ENCODE results near the gene EVI5. TPM values are rescaled to one million over a fixed set of nuclear protein-coding genes. Genes with fewer than 3 reads are reported as not detected.
"Not testable (repeated sequence)": the region's sequence is repeated elsewhere in the genome, so short reads cannot be mapped to it uniquely, and the experiment has no call there.

EVI5 gene
- total RNA-seq, 1 experiment from 2014 or later, result 38.2 TPM

DNA sequence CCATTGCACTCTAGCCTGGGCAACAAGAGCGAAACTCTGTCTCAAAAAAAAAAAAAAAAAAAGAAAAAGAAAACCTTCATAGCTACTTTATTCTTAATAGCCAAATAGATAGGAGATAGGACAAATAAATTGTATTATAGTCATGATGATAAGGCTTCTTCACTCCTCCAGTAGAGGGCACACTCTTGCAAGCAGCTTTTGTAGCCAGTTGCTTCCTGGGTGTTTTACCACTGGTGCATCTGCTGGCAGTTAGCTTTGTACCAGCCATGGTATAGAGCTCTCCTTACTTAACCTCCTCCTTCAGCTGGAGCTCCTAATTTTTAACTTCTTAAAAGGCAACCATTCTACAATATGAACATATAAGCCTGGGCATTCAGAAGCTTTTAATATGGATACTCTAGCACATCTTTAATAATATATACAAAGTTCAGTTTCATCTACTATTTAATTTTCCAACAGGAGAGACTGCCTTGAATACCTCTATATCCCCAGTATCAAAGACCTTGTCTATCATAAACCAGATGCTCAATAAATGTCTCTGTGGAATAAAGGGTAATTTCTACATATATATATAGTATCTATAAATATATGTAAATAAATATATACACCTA lies 35.8 kb downstream of the EVI5 start:
- ATAC-seq, result peak; percentile 66
- Histone ChIP-seq H3K9me2 (replicated peaks; ENCODE audit: low read length) (no peaks in the 10 kb centered on the region), H3F3A (ENCODE audit: low read length, unreplicated experiment) (no peaks in the 10 kb centered on the region), H2AFZ (ENCODE audit: low read length) (no peak overlapping the region), H3K79me2 (ENCODE audit: low read length) (peaks cover 21% of the 10 kb centered on the region), H3K9ac (ENCODE audit: low read length) (no peak overlapping the region), H3K4me3 (ENCODE audit: low read length) (no peak overlapping the region), H3K9me3 (ENCODE audit: low read length) (no peaks in the 10 kb centered on the region), H3K4me2 (ENCODE audit: low read length) (no peak overlapping the region), H3K27ac (ENCODE audit: low read length) (no peak overlapping the region), H3K36me3 (ENCODE audit: low read depth, low read length) (no peaks in the 10 kb centered on the region), H4K20me1 (ENCODE audit: low read length) (no peaks in the 10 kb centered on the region; the same call in 1 of the 2 replicates), H3K4me1 (ENCODE audit: insufficient read depth, low read length) (peaks cover 16% of the 10 kb centered on the region), H3K27me3 (ENCODE audit: low read length) (no peaks in the 10 kb centered on the region)
- peak; percentile 72 for DNase-seq
- intact Hi-C loops (cut with micrococcal nuclease), result loop anchor here (1.0 to 5.0 kb wide), 3 partner anchors 36 to 83 kb away; partner anchors contain the start of genes EVI5 and RPL5
- POLR2A ChIA-PET (ENCODE audit: unreplicated experiment), result interaction anchor here (0.6 kb wide), 1 partner anchor 35 kb away, joined by 8 read pairs; no protein-coding TSS in a partner anchor
- CTCF ChIA-PET, result interaction anchor here (0.5 to 1.8 kb wide), 12 partner anchors 16 to 259 kb away, joined by 3 to 21 read pairs (median 4); partner anchors contain the start of gene RPL5
- TF ChIP-seq, protein P1, sequence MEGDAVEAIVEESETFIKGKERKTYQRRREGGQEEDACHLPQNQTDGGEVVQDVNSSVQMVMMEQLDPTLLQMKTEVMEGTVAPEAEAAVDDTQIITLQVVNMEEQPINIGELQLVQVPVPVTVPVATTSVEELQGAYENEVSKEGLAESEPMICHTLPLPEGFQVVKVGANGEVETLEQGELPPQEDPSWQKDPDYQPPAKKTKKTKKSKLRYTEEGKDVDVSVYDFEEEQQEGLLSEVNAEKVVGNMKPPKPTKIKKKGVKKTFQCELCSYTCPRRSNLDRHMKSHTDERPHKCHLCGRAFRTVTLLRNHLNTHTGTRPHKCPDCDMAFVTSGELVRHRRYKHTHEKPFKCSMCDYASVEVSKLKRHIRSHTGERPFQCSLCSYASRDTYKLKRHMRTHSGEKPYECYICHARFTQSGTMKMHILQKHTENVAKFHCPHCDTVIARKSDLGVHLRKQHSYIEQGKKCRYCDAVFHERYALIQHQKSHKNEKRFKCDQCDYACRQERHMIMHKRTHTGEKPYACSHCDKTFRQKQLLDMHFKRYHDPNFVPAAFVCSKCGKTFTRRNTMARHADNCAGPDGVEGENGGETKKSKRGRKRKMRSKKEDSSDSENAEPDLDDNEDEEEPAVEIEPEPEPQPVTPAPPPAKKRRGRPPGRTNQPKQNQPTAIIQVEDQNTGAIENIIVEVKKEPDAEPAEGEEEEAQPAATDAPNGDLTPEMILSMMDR (conservative IDR thresholded peaks at IDR 0.05; ENCODE audit: low read depth, low read length), result peak; percentile 83
- no peak for TF ChIP-seq EZH2phosphoT487 (IDR thresholded peaks at IDR 0.05; ENCODE audit: borderline replicate concordance, low read length)
- no TSS peak for BruUV-seq (replicated peaks)

DNA sequence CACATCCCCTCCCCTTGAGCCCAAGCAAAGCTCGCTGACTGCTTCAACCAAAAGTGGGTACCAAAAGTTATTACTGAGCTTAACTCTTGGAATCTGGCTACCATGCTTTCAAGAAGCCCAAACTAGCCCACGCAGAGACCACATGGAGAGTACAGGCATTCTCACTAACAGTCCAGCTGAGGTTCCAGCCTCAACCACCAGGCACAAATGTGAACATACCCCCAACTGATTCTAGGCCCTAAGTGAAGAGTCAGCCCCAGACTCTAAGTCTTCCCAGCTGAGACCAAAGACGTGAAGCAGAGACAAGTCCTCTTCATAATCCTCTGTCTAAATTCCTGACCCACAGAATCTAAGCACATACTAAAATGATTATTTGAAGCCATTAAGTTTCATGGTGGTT lies 36.8 kb downstream of the EVI5 start:
- Histone ChIP-seq H3K4me1 (ENCODE audit: insufficient read depth, low read length) (peaks cover 7% of the 10 kb centered on the region), H3K9me3 (ENCODE audit: low read length) (no peaks in the 10 kb centered on the region), H3K4me2 (ENCODE audit: low read length) (no peak overlapping the region), H4K20me1 (ENCODE audit: low read length) (no peaks in the 10 kb centered on the region; the same call in 1 of the 2 replicates), H3F3A (ENCODE audit: low read length, unreplicated experiment) (no peaks in the 10 kb centered on the region), H3K36me3 (ENCODE audit: low read depth, low read length) (no peaks in the 10 kb centered on the region), H2AFZ (ENCODE audit: low read length) (no peak overlapping the region), H3K79me2 (ENCODE audit: low read length) (peaks cover 21% of the 10 kb centered on the region), H3K9ac (ENCODE audit: low read length) (no peak overlapping the region), H3K27ac (ENCODE audit: low read length) (no peak overlapping the region), H3K9me2 (replicated peaks; ENCODE audit: low read length) (no peaks in the 10 kb centered on the region), H3K27me3 (ENCODE audit: low read length) (no peaks in the 10 kb centered on the region), H3K4me3 (ENCODE audit: low read length) (no peak overlapping the region)
- POLR2A ChIA-PET (ENCODE audit: unreplicated experiment), result no interaction called here
- DNase-seq, result no peak
- no peak for TF ChIP-seq EZH2phosphoT487 (IDR thresholded peaks at IDR 0.05; ENCODE audit: borderline replicate concordance, low read length)
- no peak for TF ChIP-seq EZH2 (IDR thresholded peaks at IDR 0.05; ENCODE audit: low read length, unreplicated experiment)
- CTCF ChIA-PET, result interaction anchor here (0.7 kb wide), 1 partner anchor 260 kb away, joined by 3 read pairs; no protein-coding TSS in a partner anchor
- intact Hi-C loops (cut with micrococcal nuclease), result loop anchor here (2.0 to 5.0 kb wide), 2 partner anchors 37 to 84 kb away; partner anchors contain the start of genes EVI5 and RPL5
- BruUV-seq (replicated peaks), result no TSS peak
- no peak for ATAC-seq

DNA sequence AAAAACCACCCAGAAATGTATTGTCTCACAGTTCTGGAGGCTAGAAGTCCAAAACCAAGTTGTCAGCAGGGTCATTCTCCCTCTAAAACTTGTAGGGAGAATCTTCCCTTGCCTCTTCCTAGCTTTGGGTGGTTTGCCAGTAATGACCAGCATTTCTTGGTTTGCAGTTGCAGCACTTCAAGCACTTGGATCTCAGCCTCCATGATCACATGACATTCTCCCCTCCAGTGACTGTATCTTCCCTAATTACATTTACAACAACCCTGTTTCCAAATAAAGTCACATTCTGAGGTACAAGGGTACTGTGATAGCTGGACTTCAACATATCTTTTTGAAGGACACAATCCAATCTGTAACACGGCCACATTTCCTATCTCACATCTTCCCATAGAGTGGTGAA lies 37.2 kb downstream of the EVI5 start:
- no peaks in the 10 kb centered on the region for H3K27me3 ChIP-seq (ENCODE audit: low read length)
- no TSS peak for BruUV-seq (replicated peaks)
- H2AFZ ChIP-seq (ENCODE audit: low read length), result no peak overlapping the region
- ATAC-seq (no peak), DNase-seq (no peak)
- H3K4me3 ChIP-seq (ENCODE audit: low read length), result no peak overlapping the region
- intact Hi-C loops (cut with micrococcal nuclease), result loop anchor here (2.0 to 5.0 kb wide), 2 partner anchors 37 to 85 kb away; partner anchors contain the start of genes EVI5 and RPL5
- no peak overlapping the region for H3K9ac ChIP-seq (ENCODE audit: low read length)
- H3K9me2 ChIP-seq (replicated peaks; ENCODE audit: low read length), result no peaks in the 10 kb centered on the region
- no peaks in the 10 kb centered on the region for H3K9me3 ChIP-seq (ENCODE audit: low read length)
- CTCF ChIA-PET, result no interaction called here
- peaks cover 3% of the 10 kb centered on the region for H3K4me1 ChIP-seq (ENCODE audit: insufficient read depth, low read length)
- no peak for TF ChIP-seq EZH2 (IDR thresholded peaks at IDR 0.05; ENCODE audit: low read length, unreplicated experiment)
- TF ChIP-seq EZH2phosphoT487 (IDR thresholded peaks at IDR 0.05; ENCODE audit: borderline replicate concordance, low read length), result no peak
- TF ChIP-seq, protein P1 (conservative IDR thresholded peaks at IDR 0.05; ENCODE audit: low read depth, low read length), result no peak
- no peak overlapping the region for H3K4me2 ChIP-seq (ENCODE audit: low read length)
- no peaks in the 10 kb centered on the region; the same call in 1 of the 2 replicates for H4K20me1 ChIP-seq (ENCODE audit: low read length)
- POLR2A ChIA-PET (ENCODE audit: unreplicated experiment), result no interaction called here
- H3K27ac ChIP-seq (ENCODE audit: low read length), result no peak overlapping the region
- H3F3A ChIP-seq (ENCODE audit: low read length, unreplicated experiment), result no peaks in the 10 kb centered on the region
- no peaks in the 10 kb centered on the region for H3K36me3 ChIP-seq (ENCODE audit: low read depth, low read length)
- H3K79me2 ChIP-seq (ENCODE audit: low read length), result peaks cover 21% of the 10 kb centered on the region

DNA sequence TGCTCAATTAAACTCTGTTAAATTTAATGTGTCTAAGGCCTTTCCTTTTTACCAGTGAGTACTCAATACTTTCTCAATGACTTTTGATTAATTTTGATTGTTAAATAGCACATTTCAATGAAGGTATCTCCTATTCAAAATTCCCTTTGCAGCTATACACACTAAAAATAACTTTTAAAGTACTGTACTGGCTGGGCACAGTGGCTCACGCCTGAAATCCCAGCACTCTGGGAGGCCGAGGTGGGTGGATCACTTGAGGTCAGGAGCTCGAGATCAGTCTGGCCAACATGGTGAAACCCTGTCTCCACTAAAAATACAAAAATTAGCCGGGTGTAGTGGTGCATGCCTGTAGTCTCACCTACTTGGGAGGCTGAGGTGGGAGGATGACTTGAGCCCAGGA lies 38.7 kb downstream of the EVI5 start:
- H3K9ac ChIP-seq (ENCODE audit: low read length); H3K4me2 ChIP-seq (ENCODE audit: low read length); H2AFZ ChIP-seq (ENCODE audit: low read length); H3K4me1 ChIP-seq (ENCODE audit: insufficient read depth, low read length); DNase-seq; ATAC-seq; BruUV-seq (replicated peaks); H3K27ac ChIP-seq (ENCODE audit: low read length); H3K4me3 ChIP-seq (ENCODE audit: low read length); H3K9me2 ChIP-seq (replicated peaks; ENCODE audit: low read length); POLR2A ChIA-PET (ENCODE audit: unreplicated experiment); H4K20me1 ChIP-seq (ENCODE audit: low read length); H3F3A ChIP-seq (ENCODE audit: low read length, unreplicated experiment); H3K27me3 ChIP-seq (ENCODE audit: low read length); CTCF ChIA-PET; H3K9me3 ChIP-seq (ENCODE audit: low read length); H3K36me3 ChIP-seq (ENCODE audit: low read depth, low read length): not testable (repeated sequence)
- intact Hi-C loops (cut with micrococcal nuclease), result loop anchor here (5.0 kb wide), 1 partner anchor 86 kb away; the partner anchor contains the start of gene RPL5
- peaks cover 11% of the 10 kb centered on the region for H3K79me2 ChIP-seq (ENCODE audit: low read length)

All from PC-3 (cell line).